Spleen (tissue), 7 donors: ENCODE results near the gene KCNAB1.

Experiments used
- POLR2A ChIP-seq, 3 donors: fragments of 450-650 bp; IDR thresholded peaks; one replicate each; pipeline ENCODE4 v1.5.1; 2017; ENCODE audit warnings: antibody characterized with exemption in 3 of 3, mild to moderate bottlenecking in 1 of 3
- TF ChIP-seq, protein P1 (sequence below), 11 experiments: fragments of 200-600 bp in 7 of 11; fragments of 450-650 bp in 4 of 11; sonication (generic) in 4 of 11; IDR thresholded peaks in 8 of 11; conservative IDR thresholded peaks in 3 of 11; 1 replicate in 7 of 11; 2 replicates in 4 of 11; pipeline versions ENCODE4 v1.4.0 to v1.8.0; 2016 to 2021; ENCODE audit warnings: antibody characterized with exemption in 11 of 11, inconsistent platforms in 4 of 11, mild to moderate bottlenecking in 1 of 11
- donor health status: DM: no; HTN: no; CAD: no; lungs with moderate emphysema.
- donor health status: DM: no; HTN: no; CAD: no.
- donor health status: DM: no; HTN: no; CAD: no.

DNA sequence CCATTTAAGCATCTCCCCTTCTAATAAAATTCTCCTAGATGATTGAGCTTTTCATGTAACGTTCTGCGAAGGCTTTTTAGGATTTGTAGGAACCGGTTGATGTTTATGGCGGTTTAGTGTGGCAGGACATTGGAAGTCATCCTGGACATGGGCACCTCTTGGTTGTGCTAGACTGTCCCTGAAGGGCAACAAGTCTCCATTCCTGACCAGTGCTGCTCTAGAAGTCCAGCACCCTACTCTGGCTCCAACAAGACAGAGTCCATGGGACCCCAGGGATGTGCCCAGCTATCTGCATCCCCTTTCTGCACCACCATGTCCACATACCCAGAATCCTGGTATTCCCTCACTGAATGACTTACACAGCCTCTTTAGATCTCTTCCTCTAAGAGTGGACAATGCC lies 46.4 kb downstream of the KCNAB1 start:
- TF ChIP-seq, protein P1, sequence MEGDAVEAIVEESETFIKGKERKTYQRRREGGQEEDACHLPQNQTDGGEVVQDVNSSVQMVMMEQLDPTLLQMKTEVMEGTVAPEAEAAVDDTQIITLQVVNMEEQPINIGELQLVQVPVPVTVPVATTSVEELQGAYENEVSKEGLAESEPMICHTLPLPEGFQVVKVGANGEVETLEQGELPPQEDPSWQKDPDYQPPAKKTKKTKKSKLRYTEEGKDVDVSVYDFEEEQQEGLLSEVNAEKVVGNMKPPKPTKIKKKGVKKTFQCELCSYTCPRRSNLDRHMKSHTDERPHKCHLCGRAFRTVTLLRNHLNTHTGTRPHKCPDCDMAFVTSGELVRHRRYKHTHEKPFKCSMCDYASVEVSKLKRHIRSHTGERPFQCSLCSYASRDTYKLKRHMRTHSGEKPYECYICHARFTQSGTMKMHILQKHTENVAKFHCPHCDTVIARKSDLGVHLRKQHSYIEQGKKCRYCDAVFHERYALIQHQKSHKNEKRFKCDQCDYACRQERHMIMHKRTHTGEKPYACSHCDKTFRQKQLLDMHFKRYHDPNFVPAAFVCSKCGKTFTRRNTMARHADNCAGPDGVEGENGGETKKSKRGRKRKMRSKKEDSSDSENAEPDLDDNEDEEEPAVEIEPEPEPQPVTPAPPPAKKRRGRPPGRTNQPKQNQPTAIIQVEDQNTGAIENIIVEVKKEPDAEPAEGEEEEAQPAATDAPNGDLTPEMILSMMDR (IDR thresholded peaks at IDR 0.05 in 8 of 11, conservative IDR thresholded peaks at IDR 0.05 in 3 of 11), result no peak
- TF ChIP-seq POLR2A (IDR thresholded peaks at IDR 0.05), result no peak
